ENCODE data around the gene CXCR5. TPM values are rescaled to one million over a fixed set of nuclear protein-coding genes. Genes with fewer than 3 reads are reported as not detected.

Gene CXCR5
- total RNA-seq, 4 donors from 2014 or later = 0.66 to 7.4 (median 1.1) TPM; not detected in 1

GRCh38 chr11:118870396-118871343 is 13.0 kb upstream of the CXCR5 start:
- no peaks in the 10 kb centered on the region for H3K36me3 ChIP-seq
- H3K27ac ChIP-seq = peak overlapping the region; percentile 79 to 91 (median 86)
- TF ChIP-seq CTCF (IDR thresholded peaks at IDR 0.05) (no peak), POLR2A (IDR thresholded peaks at IDR 0.05) (peak in 1 of 2 donors; percentile 3)
- H3K9me3 ChIP-seq = no peaks in the 10 kb centered on the region
- peak in 2 of 3 donors; percentile 78 to 79 for DNase-seq
- H3K27me3 ChIP-seq = no peaks in the 10 kb centered on the region
- H3K4me1 ChIP-seq = peaks cover 0 to 19% (median 11%) of the 10 kb centered on the region in 4 donors
- peak overlapping the region; percentile 1 to 30 (median 22) for H3K4me3 ChIP-seq

GRCh38 chr11:118872403-118872821 is 11.3 kb upstream of the CXCR5 start:
- Histone ChIP-seq H3K36me3 (no peaks in the 10 kb centered on the region), H3K27ac (peak overlapping the region in 2 of 4 donors; percentile 33 to 69), H3K9me3 (no peaks in the 10 kb centered on the region), H3K4me3 (no peak overlapping the region), H3K4me1 (peaks cover 0 to 27% (median 18%) of the 10 kb centered on the region in 4 donors), H3K27me3 (no peaks in the 10 kb centered on the region)
- peak in 2 of 3 donors; percentile 82 for DNase-seq
- TF ChIP-seq POLR2A (IDR thresholded peaks at IDR 0.05) = no peak
- no peak for TF ChIP-seq CTCF (IDR thresholded peaks at IDR 0.05)

GRCh38 chr11:118873804-118874203 is 9.9 kb upstream of the CXCR5 start:
- Histone ChIP-seq H3K27me3 (no peaks in the 10 kb centered on the region), H3K4me3 (no peak overlapping the region), H3K36me3 (no peaks in the 10 kb centered on the region), H3K4me1 (peaks cover 0 to 27% (median 19%) of the 10 kb centered on the region in 4 donors), H3K9me3 (no peaks in the 10 kb centered on the region), H3K27ac (no peak overlapping the region)
- TF ChIP-seq CTCF (IDR thresholded peaks at IDR 0.05) (no peak), POLR2A (IDR thresholded peaks at IDR 0.05) (no peak)
- DNase-seq = no peak

- Histone ChIP-seq H3K36me3 (no peaks in the 10 kb centered on the region), H3K4me1 (peaks cover 0 to 16% (median 8%) of the 10 kb centered on the region in 4 donors), H3K27ac (peak overlapping the region; percentile 26 to 83 (median 54)), H3K9me3 (no peaks in the 10 kb centered on the region), H3K4me3 (no peak overlapping the region), H3K27me3 (no peaks in the 10 kb centered on the region)
- peak in 2 of 3 donors; percentile 40 to 52 for DNase-seq
- TF ChIP-seq POLR2A (IDR thresholded peaks at IDR 0.05) (no peak), CTCF (IDR thresholded peaks at IDR 0.05) (no peak)
These were observed 7.4 kb upstream of the CXCR5 start for GRCh38 chr11:118876286-118876685.

- peak overlapping the region; percentile 10 to 83 (median 54) for H3K27ac ChIP-seq
- no peaks in the 10 kb centered on the region for H3K27me3 ChIP-seq
- H3K4me1 ChIP-seq = peaks cover 0 to 16% (median 5%) of the 10 kb centered on the region in 4 donors
- DNase-seq = no peak
- H3K4me3 ChIP-seq = no peak overlapping the region
- H3K36me3 ChIP-seq = no peaks in the 10 kb centered on the region
- H3K9me3 ChIP-seq = no peaks in the 10 kb centered on the region
- TF ChIP-seq POLR2A (IDR thresholded peaks at IDR 0.05) (no peak), CTCF (IDR thresholded peaks at IDR 0.05) (no peak)
These were observed 6.1 kb upstream of the CXCR5 start for GRCh38 chr11:118877487-118878162.

All from Peyer's patch (tissue), 4 donors.